ENCODE measurements around the gene PPP1R13B.

Gene PPP1R13B

GRCh38 chr14:103741876-103742275 lies 105.5 kb downstream of the PPP1R13B start:
- DNase-seq (ENCODE audit: low read depth) = no peak

- no peak for DNase-seq (ENCODE audit: low read depth)
Observed at GRCh38 chr14:103740991-103741689, 106.2 kb downstream of the PPP1R13B start.

- DNase-seq (ENCODE audit: low read depth) = no peak
Observed at GRCh38 chr14:103739793-103740501, 107.4 kb downstream of the PPP1R13B start.

- DNase-seq (ENCODE audit: low read depth) = no peak
Observed at GRCh38 chr14:103739466-103739792, 107.9 kb downstream of the PPP1R13B start.

GRCh38 chr14:103738701-103739451 lies 108.5 kb downstream of the PPP1R13B start:
- no peak for DNase-seq (ENCODE audit: low read depth)

GRCh38 chr14:103738166-103738565 lies 109.2 kb downstream of the PPP1R13B start:
- DNase-seq (ENCODE audit: low read depth) = no peak

- DNase-seq (ENCODE audit: low read depth) = no peak
Observed at GRCh38 chr14:103737432-103738045, 109.8 kb downstream of the PPP1R13B start.

GRCh38 chr14:103736546-103737431 lies 110.6 kb downstream of the PPP1R13B start:
- DNase-seq (ENCODE audit: low read depth) = no peak

GRCh38 chr14:103735815-103736545 lies 111.4 kb downstream of the PPP1R13B start:
- no peak for DNase-seq (ENCODE audit: low read depth)

GRCh38 chr14:103735439-103735814 lies 111.9 kb downstream of the PPP1R13B start:
- DNase-seq (ENCODE audit: low read depth) = no peak

GRCh38 chr14:103735022-103735421 lies 112.4 kb downstream of the PPP1R13B start:
- no peak for DNase-seq (ENCODE audit: low read depth)

- DNase-seq (ENCODE audit: low read depth) = no peak
Observed at GRCh38 chr14:103734081-103734888, 113.1 kb downstream of the PPP1R13B start.

GRCh38 chr14:103733651-103734050 lies 113.7 kb downstream of the PPP1R13B start:
- DNase-seq (ENCODE audit: low read depth) = no peak

- no peak for DNase-seq (ENCODE audit: low read depth)
Observed at GRCh38 chr14:103732868-103733620, 114.3 kb downstream of the PPP1R13B start.

- DNase-seq (ENCODE audit: low read depth) = no peak
Observed at GRCh38 chr14:103731916-103732867, 115.2 kb downstream of the PPP1R13B start.

GRCh38 chr14:103731481-103731880 lies 115.9 kb downstream of the PPP1R13B start:
- DNase-seq (ENCODE audit: low read depth) = no peak

GRCh38 chr14:103730490-103731035 lies 116.8 kb downstream of the PPP1R13B start:
- no peak for DNase-seq (ENCODE audit: low read depth)
